HepG2 (cell line): ENCODE results near the gene CDC42EP4. TPM values are rescaled to one million over a fixed set of nuclear protein-coding genes. Genes with fewer than 3 reads are reported as not detected.

ENCODE experiments used
- ATAC-seq: fragments of 200-7000 bp; cut with Tn5 transposase; 3 replicates; pipeline ENCODE4 v1.9.1; 2020; ENCODE audit warnings: mild to moderate bottlenecking, moderate library complexity
- BruUV-seq: library from RNA; stranded (reverse); fragments of 400-500 nt; replicated peaks from 2 replicates; lab custom pipeline; 2021; lab: Mats Ljungman, UMichigan
- CTCF ChIA-PET: fragments of 300-600 bp; formaldehyde crosslinking; extraction: SDS; loops from one replicate; lab custom pipeline; 2021; ENCODE audit warnings: low total read pairs, inconsistent platforms, low intra/inter-chr PET ratio; lab: Yijun Ruan, JAX
- POLR2A ChIA-PET: fragments of 350-600 bp; sonication (Branson Sonifier 250); formaldehyde crosslinking; loops from one replicate; lab custom pipeline; 2020; ENCODE audit warnings: antibody characterized with exemption, inconsistent platforms; lab: Yijun Ruan, JAX
- DNase-seq: peaks from one replicate; pipeline ENCODE4 v3.0.0-alpha.2; 2015; ENCODE audit warnings: low spot score
- FAIRE-seq: peaks from 3 replicates; lab custom pipeline; 2011; peaks lifted over from hg19 to GRCh38; lab: Jason Lieb, UNC
- H2AFZ ChIP-seq: one replicate; pipeline ENCODE4 v1.6.1; 2011; ENCODE audit warnings: low read length, inconsistent platforms
- H3K27ac ChIP-seq: fragments of 300-600 bp; 3 replicates; pipeline ENCODE4 v1.8.0; 2011; ENCODE audit warnings: mixed run types, mild to moderate bottlenecking, mixed read lengths, low read length, inconsistent platforms; ENCODE audit not compliant: insufficient read depth; ENCODE audit errors: extremely low read length
- H3K27me3 ChIP-seq, 2 experiments: fragments of 200-600 bp in 1 of 2; 2 replicates in 1 of 2; 3 replicates in 1 of 2; pipeline versions ENCODE4 v1.6.0 to v1.8.0; 2011; ENCODE audit warnings: low read length in 2 of 2, mild to moderate bottlenecking in 2 of 2, moderate library complexity in 2 of 2, inconsistent platforms in 1 of 2; ENCODE audit not compliant: insufficient read depth in 2 of 2, control insufficient read depth in 1 of 2
- H3K36me3 ChIP-seq, 2 experiments: fragments of 200-600 bp in 1 of 2; replicated peaks in 1 of 2; 2 replicates in 1 of 2; 3 replicates in 1 of 2; pipeline versions ENCODE4 v1.5.1 to v1.8.0; 2011; ENCODE audit warnings: low read length in 2 of 2, inconsistent platforms in 1 of 2; ENCODE audit not compliant: insufficient read depth in 2 of 2, control insufficient read depth in 1 of 2
- H3K4me1 ChIP-seq: 2 replicates; pipeline ENCODE4 v1.5.1; 2012; ENCODE audit warnings: low read length, inconsistent platforms; ENCODE audit not compliant: insufficient read depth
- H3K4me2 ChIP-seq: 2 replicates; pipeline ENCODE4 v1.6.0; 2011; ENCODE audit warnings: low read depth, low read length, inconsistent platforms
- H3K4me3 ChIP-seq, 3 experiments: fragments of 200-600 bp in 1 of 3; sonication (generic), shearing (Covaris generic) in 1 of 3; replicated peaks in 1 of 3; 2 replicates each; pipeline ENCODE4 v1.5.1; 2011 to 2016; ENCODE audit warnings: low read length in 3 of 3, inconsistent platforms in 2 of 3, low read depth in 2 of 3, mild to moderate bottlenecking in 2 of 3, control low read depth in 1 of 3, mixed read lengths in 1 of 3; ENCODE audit not compliant: insufficient read depth in 1 of 3
- H3K79me2 ChIP-seq: one replicate; pipeline ENCODE4 v1.6.1; 2011; ENCODE audit warnings: low read length, inconsistent platforms; ENCODE audit not compliant: insufficient read depth
- H3K9ac ChIP-seq: 2 replicates; pipeline ENCODE4 v1.6.0; 2011; ENCODE audit warnings: mild to moderate bottlenecking, low read depth, low read length, inconsistent platforms; ENCODE audit not compliant: insufficient read depth
- H3K9me3 ChIP-seq: 2 replicates; pipeline ENCODE4 v1.5.1; 2012; ENCODE audit warnings: mild to moderate bottlenecking, low read length
- H4K20me1 ChIP-seq: 2 replicates; pipeline ENCODE4 v1.6.0; 2011; ENCODE audit warnings: inconsistent platforms, mild to moderate bottlenecking, low read length, moderate library complexity; ENCODE audit not compliant: insufficient read depth
- ARID4A ChIP-seq: sonication (generic); formaldehyde crosslinking; IDR thresholded peaks from 2 replicates; pipeline ENCODE4 v1.5.0; 2020; ENCODE audit warnings: mild to moderate bottlenecking, missing genetic modification reagents, borderline replicate concordance
- ARNTL ChIP-seq: sonication (generic); formaldehyde crosslinking; IDR thresholded peaks from 2 replicates; pipeline ENCODE4 v1.4.0; 2020; ENCODE audit warnings: mild to moderate bottlenecking, missing genetic modification reagents
- CENPT ChIP-seq: sonication (generic); formaldehyde crosslinking; IDR thresholded peaks from 2 replicates; pipeline ENCODE4 v1.8.0; 2022; ENCODE audit warnings: low read depth, mild to moderate bottlenecking, moderate library complexity, missing genetic modification reagents
- FOXJ3 ChIP-seq: sonication (generic); formaldehyde crosslinking; IDR thresholded peaks from 2 replicates; pipeline ENCODE4 v1.4.0; 2020; ENCODE audit warnings: missing genetic modification reagents, mild to moderate bottlenecking, borderline replicate concordance
- GABPA ChIP-seq, 2 experiments: IDR thresholded peaks; 2 replicates each; pipeline ENCODE4 v1.6.1; 2011 to 2016; ENCODE audit warnings: low read depth in 2 of 2, low read length in 1 of 2, missing biosample characterization in 1 of 2, missing genetic modification characterization in 1 of 2
- MZF1 ChIP-seq: sonication (generic); formaldehyde crosslinking; IDR thresholded peaks from 2 replicates; pipeline ENCODE4 v1.8.1; 2023; ENCODE audit warnings: mild to moderate bottlenecking, missing genetic modification reagents, borderline replicate concordance
- PLSCR1 ChIP-seq: sonication (generic); formaldehyde crosslinking; IDR thresholded peaks from 2 replicates; pipeline ENCODE4 v1.5.0; 2020; ENCODE audit warnings: missing genetic modification reagents, mild to moderate bottlenecking, borderline replicate concordance
- ZNF33A ChIP-seq: sonication (generic); formaldehyde crosslinking; IDR thresholded peaks from 2 replicates; pipeline ENCODE4 v1.5.1; 2020; ENCODE audit warnings: missing genetic modification reagents, mild to moderate bottlenecking, moderate library complexity, borderline replicate concordance
- ZNF382 ChIP-seq: sonication (generic); formaldehyde crosslinking; IDR thresholded peaks from 2 replicates; pipeline ENCODE4 v1.5.0; 2020; ENCODE audit warnings: missing genetic modification reagents, mild to moderate bottlenecking, borderline replicate concordance
- ZNF432 ChIP-seq: sonication (generic); formaldehyde crosslinking; IDR thresholded peaks from 2 replicates; pipeline ENCODE4 v1.5.0; 2020; ENCODE audit warnings: missing genetic modification reagents, mild to moderate bottlenecking, borderline replicate concordance
- ZNF740 ChIP-seq: sonication (generic); formaldehyde crosslinking; IDR thresholded peaks from 2 replicates; pipeline ENCODE4 v1.4.0; 2020; ENCODE audit warnings: missing genetic modification reagents
- ZSCAN30 ChIP-seq: sonication (generic); formaldehyde crosslinking; IDR thresholded peaks from 2 replicates; pipeline ENCODE4 v1.5.0; 2020; ENCODE audit warnings: mild to moderate bottlenecking, missing genetic modification reagents
- WGBS: methylation state at CpG from one replicate; pipeline ENCODE4 v1.1.6; 2017; ENCODE audit warnings: low lambda C conversion rate; 5-methylcytosine and 5-hydroxymethylcytosine counted together
- in situ Hi-C: cut with HindIII; loops from 2 replicates; pipeline ENCODE4 v1.10.0; 2017; ENCODE audit warnings: low pct_unique_long_range_greater_than_20kb; ENCODE audit not compliant: extremely low pct_ligation_motif_present
- intact Hi-C: fragments of 100-400 bp; cut with micrococcal nuclease; formaldehyde crosslinking; loops from one replicate; pipeline ENCODE4 v1.10.0; 2022; ENCODE audit not compliant: unreplicated experiment
- polyA plus RNA-seq, 8 experiments: library from polyadenylated mRNA; depleted of rRNA in 3 of 8; stranded (reverse) in 7 of 8; unstranded in 1 of 8; fragments of >200 nt; fragmentation: Illumina TruSeq in 4 of 8; extraction: Trizol in 4 of 8; gene quantifications; 2 replicates each; pipeline versions ENCODE4 v1.2.1 to v1.2.3, GENCODE V29; 2011 to 2016; ENCODE audit warnings: low read depth in 4 of 8, missing spikeins in 1 of 8, mixed read lengths in 1 of 8; ENCODE audit not compliant: insufficient read depth in 1 of 8
- total RNA-seq, 5 experiments: library from RNA; depleted of rRNA; stranded (reverse); fragments of >200 nt; fragmentation: Illumina TruSeq; extraction: Trizol; gene quantifications; 2 replicates each; pipeline ENCODE4 v1.2.3, GENCODE V29; 2016; ENCODE audit warnings: low read depth in 1 of 5

The CDC42EP4 gene
- total and polyA plus RNA-seq, 2 of the 13 experiments (the other 11 are each of a cell fraction or from before 2014, with no cell fraction given), result 19.0 to 54.0 TPM

- H3K4me2 ChIP-seq, result no peak overlapping the region
- 5% methylated on average over 5 of the region's 6 CpGs for WGBS
- no peak overlapping the region for H2AFZ ChIP-seq
- no peaks in the 10 kb centered on the region for H4K20me1 ChIP-seq
- no TSS peak for BruUV-seq
- intact Hi-C loops, result no loop called here
- in situ Hi-C loops, result no loop called here
- peaks cover 20 to 86% of the 10 kb centered on the region in 2 experiments for H3K27me3 ChIP-seq
- TF ChIP-seq GABPA (IDR thresholded peaks at IDR 0.05; ENCODE audit: low read depth, low read length), result no peak
- no peak for TF ChIP-seq GABPA (CRISPR knock-in tag; IDR thresholded peaks at IDR 0.05; ENCODE audit: low read depth)
- no peak for TF ChIP-seq ZNF382 (CRISPR knock-in tag)
- no peak for TF ChIP-seq ZNF740 (CRISPR knock-in tag)
- TF ChIP-seq ARNTL, result no peak
- TF ChIP-seq, all 625 proteins: peak for 0
- ChIA-PET CTCF (interaction anchor here (1.6 kb wide), 1 partner anchor 94 kb away, joined by 5 read pairs; no protein-coding TSS in a partner anchor), POLR2A (interaction anchor here (1.0 to 1.2 kb wide), 2 partner anchors 41 to 87 kb away, joined by 3 read pairs; no protein-coding TSS in a partner anchor)
- Histone ChIP-seq H3K9ac (no peak overlapping the region), H3K4me3 (no peak overlapping the region), H3K27ac (no peak overlapping the region), H3K9me3 (no peaks in the 10 kb centered on the region), H3K79me2 (no peaks in the 10 kb centered on the region), H3K36me3 (no peaks in the 10 kb centered on the region), H3K4me1 (peaks cover 21% of the 10 kb centered on the region)
- FAIRE-seq, result no peak
- DNase-seq, result no peak
- peak; percentile 54 for ATAC-seq
Observed at GRCh38 chr17:73349138-73349537, 37.3 kb upstream of the CDC42EP4 start.

- H3K36me3 ChIP-seq, result no peaks in the 10 kb centered on the region
- CTCF ChIA-PET, result interaction anchor here (1.6 kb wide), 1 partner anchor 93 kb away, joined by 5 read pairs; no protein-coding TSS in a partner anchor
- H3K9ac ChIP-seq, result no peak overlapping the region
- no TSS peak for BruUV-seq
- ATAC-seq (no peak), DNase-seq (no peak), FAIRE-seq (no peak)
- intact Hi-C loops (no loop called here), in situ Hi-C loops (no loop called here)
- 12% methylated on average over 4 of the region's 4 CpGs for WGBS
- H3K27ac ChIP-seq, result no peak overlapping the region
- no peaks in the 10 kb centered on the region for H3K79me2 ChIP-seq
- peaks cover 23% of the 10 kb centered on the region for H3K4me1 ChIP-seq
- no peak overlapping the region for H3K4me2 ChIP-seq
- no peak overlapping the region for H2AFZ ChIP-seq
- peaks cover 20 to 87% of the 10 kb centered on the region in 2 experiments for H3K27me3 ChIP-seq
- POLR2A ChIA-PET, result interaction anchor here (1.0 to 1.2 kb wide), 2 partner anchors 41 to 86 kb away, joined by 3 read pairs; no protein-coding TSS in a partner anchor
- H3K9me3 ChIP-seq, result no peaks in the 10 kb centered on the region
- H4K20me1 ChIP-seq, result no peaks in the 10 kb centered on the region
- H3K4me3 ChIP-seq, result no peak overlapping the region
- no peak for TF ChIP-seq ZNF33A (CRISPR knock-in tag)
- no peak for TF ChIP-seq ZSCAN30 (CRISPR knock-in tag)
- no peak for TF ChIP-seq FOXJ3 (CRISPR knock-in tag)
- no peak for TF ChIP-seq CENPT (CRISPR knock-in tag)
- no peak for TF ChIP-seq MZF1
- TF ChIP-seq PLSCR1, result no peak
- no peak for TF ChIP-seq ZNF432
- TF ChIP-seq ARID4A (CRISPR knock-in tag), result no peak
Observed at GRCh38 chr17:73348829-73349095, 37.0 kb upstream of the CDC42EP4 start.
